ENCODE data around the gene YWHAQ.

- TF ChIP-seq CTCF (IDR thresholded peaks at IDR 0.05) (no peak), ZFX (IDR thresholded peaks at IDR 0.05; ENCODE audit: borderline replicate concordance) (no peak)
These were observed 25.5 kb upstream of the YWHAQ start for GRCh38 chr2:9656270-9656766.

Data from 22Rv1 (cell line).